COR-L47 (cell line): ENCODE measurements around the gene ARL6IP5.

ENCODE experiments used
- DNase-seq: peaks from one replicate; lab custom pipeline; 2025; lab: John Stamatoyannopoulos, UW

Gene ARL6IP5

GRCh38 chr3:69084326-69085167 lies at the start of gene ARL6IP5:
Gene ARL6IP5 (plus strand): TSS chr3:69084937. CDS start chr3:69085048, 111 bp downstream.
- DNase-seq, result peak; percentile 75

GRCh38 chr3:69044608-69045007 lies 40.1 kb upstream of the ARL6IP5 start:
- DNase-seq, result no peak

- no peak for DNase-seq
Observed at GRCh38 chr3:69048990-69049389, 35.7 kb upstream of the ARL6IP5 start.

- no peak for DNase-seq
Observed at GRCh38 chr3:69051756-69052471, 32.8 kb upstream of the ARL6IP5 start, which contains the start of gene TMF1. Gene TMF1 (minus strand): TSS chr3:69052333. CDS start chr3:69052086, 247 bp downstream.

GRCh38 chr3:69052472-69052898 lies 32.3 kb upstream of the ARL6IP5 start:
- DNase-seq, result no peak

GRCh38 chr3:69058180-69058946 lies 26.4 kb upstream of the ARL6IP5 start:
- no peak for DNase-seq

GRCh38 chr3:69058947-69059224 lies 25.9 kb upstream of the ARL6IP5 start:
- DNase-seq, result no peak

GRCh38 chr3:69059688-69060087 lies 25.0 kb upstream of the ARL6IP5 start:
- DNase-seq, result no peak

- no peak for DNase-seq
Observed at GRCh38 chr3:69063636-69064035, 21.1 kb upstream of the ARL6IP5 start.

- no peak for DNase-seq
Observed at GRCh38 chr3:69065318-69065964, 19.3 kb upstream of the ARL6IP5 start.

GRCh38 chr3:69066121-69066520 lies 18.6 kb upstream of the ARL6IP5 start:
- DNase-seq, result no peak

- no peak for DNase-seq
Observed at GRCh38 chr3:69072928-69073327, 11.8 kb upstream of the ARL6IP5 start.

GRCh38 chr3:69079269-69080159 lies 5.2 kb upstream of the ARL6IP5 start:
- DNase-seq, result no peak

GRCh38 chr3:69080233-69080920 lies 4.4 kb upstream of the ARL6IP5 start, which contains the start of gene UBA3:
Gene UBA3 (minus strand): TSS chr3:69080365. CDS start chr3:69080353, 12 bp downstream.
- peak; percentile 70 for DNase-seq

- DNase-seq, result no peak
Observed at GRCh38 chr3:69081583-69082262, 3.0 kb upstream of the ARL6IP5 start.

GRCh38 chr3:69082361-69082760 lies 2.4 kb upstream of the ARL6IP5 start:
- DNase-seq, result no peak

GRCh38 chr3:69082805-69083204 lies 1.9 kb upstream of the ARL6IP5 start:
- no peak for DNase-seq

GRCh38 chr3:69085168-69085832 lies 563 bp downstream of the ARL6IP5 start:
- no peak for DNase-seq
